Type B pancreatic cell (in vitro differentiated cells): ENCODE data around the gene NEO1. TPM values are rescaled to one million over a fixed set of nuclear protein-coding genes. Genes with fewer than 3 reads are reported as not detected.

ENCODE experiments used
- DNase-seq: peaks from one replicate; pipeline ENCODE4 v3.0.0; 2021; ENCODE audit warnings: mixed read lengths; ENCODE audit not compliant: unreplicated experiment; ENCODE audit errors: extremely low spot score
- H3K27ac Mint-ChIP-seq: 2 replicates; pipeline ENCODE4 v1.8.0; 2021; ENCODE audit warnings: mild to moderate bottlenecking, mixed read lengths
- H3K27me3 Mint-ChIP-seq: 2 replicates; pipeline ENCODE4 v1.8.0; 2021; ENCODE audit warnings: mixed read lengths
- H3K36me3 Mint-ChIP-seq: 2 replicates; pipeline ENCODE4 v1.8.0; 2021; ENCODE audit warnings: mixed read lengths
- H3K4me1 Mint-ChIP-seq: one replicate; pipeline ENCODE4 v1.8.0; 2021; ENCODE audit warnings: mixed read lengths; ENCODE audit not compliant: unreplicated experiment
- H3K4me3 Mint-ChIP-seq: 2 replicates; pipeline ENCODE4 v1.8.0; 2021; ENCODE audit warnings: mild to moderate bottlenecking, mixed read lengths
- H3K9me3 Mint-ChIP-seq: 2 replicates; pipeline ENCODE4 v1.8.0; 2021; ENCODE audit warnings: mixed read lengths
- CTCF ChIP-seq: fragments of 200-600 bp; sonication (generic); conservative IDR thresholded peaks from 2 replicates; pipeline ENCODE4 v1.5.0; 2021; ENCODE audit warnings: antibody characterized with exemption, mild to moderate bottlenecking
- total RNA-seq: library from RNA; stranded (reverse); gene quantifications from 2 replicates; pipeline ENCODE4 v1.2.1, GENCODE V29; 2021; ENCODE audit warnings: low replicate concordance

The NEO1 gene
- total RNA-seq, 1 donor from 2014 or later = 94.7 TPM

GRCh38 chr15:73108676-73109075 is 56.4 kb downstream of the NEO1 start:
- no peak for DNase-seq
- Mint-ChIP-seq H3K4me1 (peaks cover 4% of the 10 kb centered on the region), H3K9me3 (no peaks in the 10 kb centered on the region), H3K27ac (no peak overlapping the region), H3K36me3 (no peaks in the 10 kb centered on the region), H3K27me3 (no peaks in the 10 kb centered on the region), H3K4me3 (no peak overlapping the region)
- no peak for TF ChIP-seq CTCF

GRCh38 chr15:73109765-73110164 is 57.5 kb downstream of the NEO1 start:
- no peaks in the 10 kb centered on the region for H3K27me3 Mint-ChIP-seq
- no peak for TF ChIP-seq CTCF
- no peaks in the 10 kb centered on the region for H3K9me3 Mint-ChIP-seq
- DNase-seq = no peak
- H3K27ac Mint-ChIP-seq = no peak overlapping the region
- peaks cover 9% of the 10 kb centered on the region for H3K4me1 Mint-ChIP-seq
- H3K4me3 Mint-ChIP-seq = no peak overlapping the region
- no peaks in the 10 kb centered on the region for H3K36me3 Mint-ChIP-seq

GRCh38 chr15:73110201-73110600 is 57.9 kb downstream of the NEO1 start:
- Mint-ChIP-seq H3K4me1 (peaks cover 9% of the 10 kb centered on the region), H3K4me3 (no peak overlapping the region), H3K27me3 (no peaks in the 10 kb centered on the region), H3K27ac (no peak overlapping the region), H3K9me3 (no peaks in the 10 kb centered on the region), H3K36me3 (no peaks in the 10 kb centered on the region)
- no peak for TF ChIP-seq CTCF
- DNase-seq = no peak

- H3K4me3 Mint-ChIP-seq = no peak overlapping the region
- H3K4me1 Mint-ChIP-seq = peaks cover 9% of the 10 kb centered on the region
These were observed 61.8 kb downstream of the NEO1 start for GRCh38 chr15:73114064-73114463.

GRCh38 chr15:73116164-73116563 is 63.9 kb downstream of the NEO1 start:
- Mint-ChIP-seq H3K27ac (no peak overlapping the region), H3K4me3 (no peak overlapping the region), H3K4me1 (peaks cover 9% of the 10 kb centered on the region), H3K36me3 (peaks cover 13% of the 10 kb centered on the region), H3K9me3 (no peaks in the 10 kb centered on the region), H3K27me3 (no peaks in the 10 kb centered on the region)
- no peak for TF ChIP-seq CTCF
- no peak for DNase-seq

More at GRCh38 chr15:73114064-73114463, 61.8 kb downstream of the NEO1 start:
- H3K9me3 Mint-ChIP-seq = no peaks in the 10 kb centered on the region
- H3K27ac Mint-ChIP-seq = no peak overlapping the region
- H3K36me3 Mint-ChIP-seq = peaks cover 13% of the 10 kb centered on the region
- no peak for DNase-seq
- no peak for TF ChIP-seq CTCF
- H3K27me3 Mint-ChIP-seq = no peaks in the 10 kb centered on the region

GRCh38 chr15:73118055-73118454 is 65.8 kb downstream of the NEO1 start:
- Mint-ChIP-seq H3K36me3 (peaks cover 13% of the 10 kb centered on the region), H3K27ac (no peak overlapping the region), H3K9me3 (no peaks in the 10 kb centered on the region), H3K27me3 (no peaks in the 10 kb centered on the region), H3K4me3 (no peak overlapping the region), H3K4me1 (peaks cover 9% of the 10 kb centered on the region)
- DNase-seq = no peak
- no peak for TF ChIP-seq CTCF
